ENCODE results near the gene MTHFD1. TPM values are rescaled to one million over a fixed set of nuclear protein-coding genes. Genes with fewer than 3 reads are reported as not detected.
A peak's percentile ranks its signal among the peaks of the same experiment; 100 is the strongest.

MTHFD1 gene
- polyA plus RNA-seq (2011; rRNA removed) (102 and 105 TPM in 2 replicates), polyA plus RNA-seq (2017; fragmentation: RNase III; extraction: RNeasy Plus Mini Kit Qiagen cat#74134 plus additional on column Dnase treatment) (155 to 164 TPM (median 159 TPM) in 3 replicates), polyA minus RNA-seq (2011; rRNA and poly(A)+ RNA removed) (131 and 132 TPM in 2 replicates)
- polyA plus RNA-seq (2012; cell fraction: cytosol; rRNA removed) = 75.2 and 80.8 TPM in 2 replicates
- 78.3 and 107 TPM in 2 replicates for polyA plus RNA-seq (2012; cell fraction: nucleus; rRNA removed)

GRCh38 chr14:64387782-64388532 is at the start of gene MTHFD1:
MTHFD1 (plus strand) TSS chr14:64388353; CDS start chr14:64388428, 75 bp downstream.
- Histone ChIP-seq H3K27ac (peak within 1 kb of the TSS; percentile 86 to 95), H3K4me1 (peaks cover 8% of the 10 kb centered on the region; the same call in 2 of the 3 replicates), H3K4me3 (peak within 1 kb of the TSS; percentile 77), H3K4me2 (peak within 1 kb of the TSS; percentile 95), H3K9me3 (no peaks in the 10 kb centered on the region)
- POLR2A ChIA-PET = interaction anchor here (0.6 to 2.3 kb wide), 17 partner anchors 9 to 746 kb away, joined by 3 to 16 read pairs (median 5); partner anchors contain the start of genes CHURC1, HSPA2, WDR89 and ZBTB1
- peak; percentile 52 for TF ChIP-seq USF2 (IDR thresholded peaks at IDR 0.05)
- peak; percentile 71 for TF ChIP-seq REST (IDR thresholded peaks at IDR 0.05)
- TF ChIP-seq RNF2 (IDR thresholded peaks at IDR 0.05; ENCODE audit: borderline replicate concordance, low read depth) = no peak
- TF ChIP-seq MAX (IDR thresholded peaks at IDR 0.05) = peak; percentile 99
- TF ChIP-seq CHD2 (IDR thresholded peaks at IDR 0.05; ENCODE audit: low read length, partially characterized antibody) = peak; percentile 85
- TF ChIP-seq PHF8 (IDR thresholded peaks at IDR 0.05; ENCODE audit: borderline replicate concordance, low read depth) = peak; percentile 80; the same call in 1 of the 2 replicates
- TF ChIP-seq SREBF2 (IDR thresholded peaks at IDR 0.05) = no peak
- peak; percentile 90; the same call in 1 of the 2 replicates for TF ChIP-seq MYC (IDR thresholded peaks at IDR 0.05; ENCODE audit: borderline replicate concordance, low read length)
- TF ChIP-seq PBX3 (IDR thresholded peaks at IDR 0.05) = peak; percentile 81
- no peak for TF ChIP-seq CHD4 (IDR thresholded peaks at IDR 0.05; ENCODE audit: borderline replicate concordance)
- no peak for TF ChIP-seq HEYL (CRISPR knock-in tag; IDR thresholded peaks at IDR 0.05)
- TF ChIP-seq NPAS2 (CRISPR knock-in tag; IDR thresholded peaks at IDR 0.05; ENCODE audit: borderline replicate concordance) = no peak
- peak; percentile 56; the same call in 2 of the 3 replicates for TF ChIP-seq BCL3 (IDR thresholded peaks at IDR 0.05)
- TF ChIP-seq JUN (IDR thresholded peaks at IDR 0.05) = peak; percentile 59 to 84
- no peak for TF ChIP-seq HMGXB4 (CRISPR knock-in tag; IDR thresholded peaks at IDR 0.05; ENCODE audit: borderline replicate concordance)
- peak; percentile 96 for TF ChIP-seq E2F6 (IDR thresholded peaks at IDR 0.05; ENCODE audit: borderline replicate concordance, low read depth)
- TF ChIP-seq POLR2A (IDR thresholded peaks at IDR 0.05; ENCODE audit: low read length) = peak; percentile 78
- ATAC-seq = peak; percentile 90 to 91
- CTCF ChIA-PET = interaction anchor here (1.0 to 1.7 kb wide), 10 partner anchors 10 to 249 kb away, joined by 3 to 8 read pairs (median 4); no protein-coding TSS in a partner anchor
- FAIRE-seq = peak; percentile 36
- DNase-seq (ENCODE audit: low read depth in 1 of 2, low spot score in 1 of 2) = peak; percentile 99
- WGBS (ENCODE audit: missing lambda C conversion rate) = 2% methylated on average over 45 of the region's 58 CpGs

All from A549 (cell line).